ENCODE data around the gene GPR17.

DNA sequence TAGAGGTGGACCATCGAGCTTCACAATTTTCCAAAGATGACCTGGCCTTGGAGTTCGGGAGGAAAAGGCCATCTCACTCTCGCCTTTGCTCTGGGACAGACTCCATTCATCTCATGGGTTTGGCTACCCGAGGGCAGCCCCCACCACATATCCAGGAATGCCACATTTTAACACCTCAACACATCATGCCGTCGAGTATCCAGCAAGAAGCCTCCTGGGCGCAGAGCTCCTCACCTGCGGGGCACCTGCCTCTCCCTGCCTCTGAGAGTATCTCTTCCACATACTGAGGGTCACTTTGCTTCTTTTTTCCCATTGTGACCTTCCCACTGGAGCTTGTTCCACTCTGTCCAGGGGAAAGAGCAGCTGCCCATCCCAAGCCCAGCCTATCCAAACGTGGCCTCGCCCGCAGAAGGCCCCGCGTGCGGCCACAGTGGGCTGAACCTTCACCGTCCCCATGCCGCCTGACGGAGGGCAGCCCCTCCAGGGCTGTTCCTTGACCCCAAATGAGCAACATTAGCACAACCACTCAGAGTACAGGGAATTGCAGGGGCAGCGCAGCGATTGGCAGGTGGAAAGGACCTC is 34.8 kb downstream of the GPR17 start:
- TF ChIP-seq, protein P1, sequence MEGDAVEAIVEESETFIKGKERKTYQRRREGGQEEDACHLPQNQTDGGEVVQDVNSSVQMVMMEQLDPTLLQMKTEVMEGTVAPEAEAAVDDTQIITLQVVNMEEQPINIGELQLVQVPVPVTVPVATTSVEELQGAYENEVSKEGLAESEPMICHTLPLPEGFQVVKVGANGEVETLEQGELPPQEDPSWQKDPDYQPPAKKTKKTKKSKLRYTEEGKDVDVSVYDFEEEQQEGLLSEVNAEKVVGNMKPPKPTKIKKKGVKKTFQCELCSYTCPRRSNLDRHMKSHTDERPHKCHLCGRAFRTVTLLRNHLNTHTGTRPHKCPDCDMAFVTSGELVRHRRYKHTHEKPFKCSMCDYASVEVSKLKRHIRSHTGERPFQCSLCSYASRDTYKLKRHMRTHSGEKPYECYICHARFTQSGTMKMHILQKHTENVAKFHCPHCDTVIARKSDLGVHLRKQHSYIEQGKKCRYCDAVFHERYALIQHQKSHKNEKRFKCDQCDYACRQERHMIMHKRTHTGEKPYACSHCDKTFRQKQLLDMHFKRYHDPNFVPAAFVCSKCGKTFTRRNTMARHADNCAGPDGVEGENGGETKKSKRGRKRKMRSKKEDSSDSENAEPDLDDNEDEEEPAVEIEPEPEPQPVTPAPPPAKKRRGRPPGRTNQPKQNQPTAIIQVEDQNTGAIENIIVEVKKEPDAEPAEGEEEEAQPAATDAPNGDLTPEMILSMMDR (IDR thresholded peaks at IDR 0.05 in 4 of 5, conservative IDR thresholded peaks at IDR 0.05 in 1 of 5) = no peak
- no peak for TF ChIP-seq POLR2A (IDR thresholded peaks at IDR 0.05)
